Panc1 (cell line): ENCODE results near the gene MTA3. TPM values are rescaled to one million over a fixed set of nuclear protein-coding genes. Genes with fewer than 3 reads are reported as not detected.
"Not testable (repeated sequence)": the region's sequence is repeated elsewhere in the genome, so short reads cannot be mapped to it uniquely, and the experiment has no call there.

Experiments used
- ATAC-seq: fragments of 200-7000 bp; cut with Tn5 transposase; 2 replicates; pipeline ENCODE4 v1.9.1; 2020; ENCODE audit warnings: mild to moderate bottlenecking, moderate library complexity
- BruUV-seq: library from RNA; stranded (reverse); fragments of 400-500 nt; replicated peaks from 2 replicates; lab custom pipeline; 2021; lab: Mats Ljungman, UMichigan
- CTCF ChIA-PET: fragments of 300-600 bp; sonication (Branson Sonifier 250); formaldehyde crosslinking; loops from one replicate; lab custom pipeline; 2022; ENCODE audit warnings: antibody characterized with exemption; lab: Charles Lee
- POLR2A ChIA-PET: fragments of 300-600 bp; sonication (Branson Sonifier 250); formaldehyde crosslinking; loops from one replicate; lab custom pipeline; 2022; ENCODE audit warnings: antibody characterized with exemption; lab: Charles Lee
- DNase-seq: peaks from one replicate; pipeline ENCODE4 v3.0.0-alpha.2; 2010; ENCODE audit warnings: low read depth, low spot score
- H3K27ac ChIP-seq: 2 replicates; pipeline ENCODE4 v1.5.1; 2011; ENCODE audit warnings: mild to moderate bottlenecking, low read length, inconsistent platforms
- H3K27me3 ChIP-seq: fragments of 200-500 bp; sonication (Bioruptor generic); 2 replicates; pipeline ENCODE4 v1.6.0; 2014; ENCODE audit warnings: low read length, inconsistent platforms; ENCODE audit not compliant: control insufficient read depth, insufficient read depth
- H3K36me3 ChIP-seq: fragments of 200-500 bp; sonication (Bioruptor generic); 2 replicates; pipeline ENCODE4 v1.5.1; 2014; ENCODE audit warnings: inconsistent platforms, mild to moderate bottlenecking, low read length, moderate library complexity; ENCODE audit not compliant: control insufficient read depth, insufficient read depth
- H3K4me1 ChIP-seq: 2 replicates; pipeline ENCODE4 v1.5.1; 2011; ENCODE audit warnings: inconsistent platforms, mild to moderate bottlenecking, low read length, moderate library complexity; ENCODE audit not compliant: control insufficient read depth, insufficient read depth
- H3K4me3 ChIP-seq, 2 experiments: 2 replicates each; pipeline ENCODE4 v1.5.1; 2011 to 2012; ENCODE audit warnings: low read depth in 2 of 2, low read length in 2 of 2, mild to moderate bottlenecking in 2 of 2, inconsistent platforms in 1 of 2, moderate library complexity in 1 of 2
- H3K9me3 ChIP-seq: fragments of 200-500 bp; sonication (Bioruptor generic); 2 replicates; pipeline ENCODE4 v1.5.1; 2014; ENCODE audit warnings: low read depth, mild to moderate bottlenecking, inconsistent platforms, low read length, moderate library complexity; ENCODE audit not compliant: control insufficient read depth, insufficient read depth
- REST ChIP-seq, 2 experiments: IDR thresholded peaks; 2 replicates each; pipeline ENCODE4 v1.6.1; 2011 to 2012; ENCODE audit warnings: low read depth in 2 of 2, control low read depth in 1 of 2, low read length in 1 of 2, mild to moderate bottlenecking in 1 of 2, moderate library complexity in 1 of 2; ENCODE audit not compliant: insufficient read depth in 1 of 2
- SIN3A ChIP-seq: IDR thresholded peaks from 2 replicates; pipeline ENCODE4 v1.6.1; 2012; ENCODE audit warnings: low read depth, mild to moderate bottlenecking, low read length, moderate library complexity, borderline replicate concordance; ENCODE audit not compliant: insufficient read depth
- TCF7L2 ChIP-seq: IDR thresholded peaks from 2 replicates; pipeline ENCODE4 v1.6.1; 2011; ENCODE audit warnings: mild to moderate bottlenecking, low read depth, low read length, inconsistent platforms
- in situ Hi-C: cut with HindIII; loops from 2 replicates; pipeline ENCODE4 v1.10.0; 2016; ENCODE audit warnings: low sequenced_read_pairs, low pct_unique_long_range_greater_than_20kb
- intact Hi-C: fragments of 100-400 bp; cut with micrococcal nuclease; formaldehyde crosslinking; loops from one replicate; pipeline ENCODE4 v1.10.0; 2022; ENCODE audit not compliant: unreplicated experiment
- total RNA-seq: library from RNA; stranded (reverse); gene quantifications from one replicate; pipeline ENCODE4 v1.2.1, GENCODE V29; 2021; ENCODE audit not compliant: unreplicated experiment
- TF ChIP-seq, protein P1 (sequence below): fragments of 450-650 bp; IDR thresholded peaks from 2 replicates; pipeline ENCODE4 v1.5.1; 2017; ENCODE audit warnings: mild to moderate bottlenecking

The MTA3 gene
- total RNA-seq, 1 experiment from 2014 or later = 65.6 TPM

DNA sequence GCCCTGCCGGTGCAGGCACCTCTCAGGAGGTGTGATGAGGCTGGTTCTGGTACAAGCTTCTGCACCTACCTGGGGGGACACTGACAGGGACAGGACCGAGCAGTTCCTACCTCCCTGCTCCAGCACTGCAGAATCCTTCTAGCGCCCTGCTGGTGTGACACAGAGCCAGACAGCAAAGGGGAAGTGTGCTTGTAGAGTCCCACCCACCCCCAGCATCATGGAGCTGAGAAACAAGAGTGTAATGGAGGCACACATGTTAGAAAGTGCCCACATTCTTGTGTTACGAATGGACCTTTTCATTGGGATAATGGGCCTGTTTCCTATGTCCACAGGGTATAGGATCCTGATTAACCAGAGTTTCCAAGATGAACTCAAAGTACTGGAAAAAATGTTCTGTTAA is 157.2 kb downstream of the MTA3 start:
- intact Hi-C loops = no loop called here
- DNase-seq = no peak

GRCh38 chr2:42726680-42727079 is 158.2 kb downstream of the MTA3 start:
- Histone ChIP-seq H3K36me3 (no peaks in the 10 kb centered on the region), H3K4me1 (no peaks in the 10 kb centered on the region), H3K27me3 (no peaks in the 10 kb centered on the region), H3K9me3 (no peaks in the 10 kb centered on the region), H3K4me3 (no peak overlapping the region), H3K27ac (no peak overlapping the region)
- TF ChIP-seq SIN3A = no peak
- no peak for TF ChIP-seq TCF7L2
- TF ChIP-seq, protein P1, sequence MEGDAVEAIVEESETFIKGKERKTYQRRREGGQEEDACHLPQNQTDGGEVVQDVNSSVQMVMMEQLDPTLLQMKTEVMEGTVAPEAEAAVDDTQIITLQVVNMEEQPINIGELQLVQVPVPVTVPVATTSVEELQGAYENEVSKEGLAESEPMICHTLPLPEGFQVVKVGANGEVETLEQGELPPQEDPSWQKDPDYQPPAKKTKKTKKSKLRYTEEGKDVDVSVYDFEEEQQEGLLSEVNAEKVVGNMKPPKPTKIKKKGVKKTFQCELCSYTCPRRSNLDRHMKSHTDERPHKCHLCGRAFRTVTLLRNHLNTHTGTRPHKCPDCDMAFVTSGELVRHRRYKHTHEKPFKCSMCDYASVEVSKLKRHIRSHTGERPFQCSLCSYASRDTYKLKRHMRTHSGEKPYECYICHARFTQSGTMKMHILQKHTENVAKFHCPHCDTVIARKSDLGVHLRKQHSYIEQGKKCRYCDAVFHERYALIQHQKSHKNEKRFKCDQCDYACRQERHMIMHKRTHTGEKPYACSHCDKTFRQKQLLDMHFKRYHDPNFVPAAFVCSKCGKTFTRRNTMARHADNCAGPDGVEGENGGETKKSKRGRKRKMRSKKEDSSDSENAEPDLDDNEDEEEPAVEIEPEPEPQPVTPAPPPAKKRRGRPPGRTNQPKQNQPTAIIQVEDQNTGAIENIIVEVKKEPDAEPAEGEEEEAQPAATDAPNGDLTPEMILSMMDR = no peak
- intact Hi-C loops = no loop called here
- CTCF ChIA-PET = no interaction called here
- ATAC-seq (no peak), DNase-seq (no peak)
- no TSS peak for BruUV-seq
- in situ Hi-C loops = no loop called here
- POLR2A ChIA-PET = no interaction called here

More for the DNA sequence above, 157.2 kb downstream of the MTA3 start:
- Histone ChIP-seq H3K4me1 (no peaks in the 10 kb centered on the region), H3K27ac (no peak overlapping the region), H3K27me3 (no peaks in the 10 kb centered on the region), H3K9me3 (no peaks in the 10 kb centered on the region), H3K36me3 (no peaks in the 10 kb centered on the region), H3K4me3 (no peak overlapping the region)
- in situ Hi-C loops = no loop called here
- CTCF ChIA-PET = no interaction called here
- ATAC-seq = no peak
- POLR2A ChIA-PET = no interaction called here
- no peak for TF ChIP-seq TCF7L2
- no peak for TF ChIP-seq SIN3A
- no peak for TF ChIP-seq REST (IDR thresholded peaks at IDR 0.05; ENCODE audit: insufficient read depth in 1 of 2, low read depth in 2 of 2, low read length in 1 of 2)
- no TSS peak for BruUV-seq

- ATAC-seq, H3K4me1 ChIP-seq, H3K36me3 ChIP-seq, BruUV-seq, intact Hi-C loops, H3K9me3 ChIP-seq, in situ Hi-C loops, DNase-seq, CTCF ChIA-PET, H3K27me3 ChIP-seq, H3K27ac ChIP-seq, POLR2A ChIA-PET, H3K4me3 ChIP-seq: not testable (repeated sequence)
Observed at GRCh38 chr2:42731316-42731715, 162.9 kb downstream of the MTA3 start.
